Activated CD4-positive, alpha-beta T cell treated with anti-CD3 and anti-CD28 coated beads, Interleukin-2, amount 50 U/mL, for 16 hours (primary cell): Measurements from ENCODE around the gene BEAN1.

Source experiments
- DNase-seq: peaks from one replicate; pipeline ENCODE4 v3.0.0-alpha.2; 2020

Gene BEAN1

DNA sequence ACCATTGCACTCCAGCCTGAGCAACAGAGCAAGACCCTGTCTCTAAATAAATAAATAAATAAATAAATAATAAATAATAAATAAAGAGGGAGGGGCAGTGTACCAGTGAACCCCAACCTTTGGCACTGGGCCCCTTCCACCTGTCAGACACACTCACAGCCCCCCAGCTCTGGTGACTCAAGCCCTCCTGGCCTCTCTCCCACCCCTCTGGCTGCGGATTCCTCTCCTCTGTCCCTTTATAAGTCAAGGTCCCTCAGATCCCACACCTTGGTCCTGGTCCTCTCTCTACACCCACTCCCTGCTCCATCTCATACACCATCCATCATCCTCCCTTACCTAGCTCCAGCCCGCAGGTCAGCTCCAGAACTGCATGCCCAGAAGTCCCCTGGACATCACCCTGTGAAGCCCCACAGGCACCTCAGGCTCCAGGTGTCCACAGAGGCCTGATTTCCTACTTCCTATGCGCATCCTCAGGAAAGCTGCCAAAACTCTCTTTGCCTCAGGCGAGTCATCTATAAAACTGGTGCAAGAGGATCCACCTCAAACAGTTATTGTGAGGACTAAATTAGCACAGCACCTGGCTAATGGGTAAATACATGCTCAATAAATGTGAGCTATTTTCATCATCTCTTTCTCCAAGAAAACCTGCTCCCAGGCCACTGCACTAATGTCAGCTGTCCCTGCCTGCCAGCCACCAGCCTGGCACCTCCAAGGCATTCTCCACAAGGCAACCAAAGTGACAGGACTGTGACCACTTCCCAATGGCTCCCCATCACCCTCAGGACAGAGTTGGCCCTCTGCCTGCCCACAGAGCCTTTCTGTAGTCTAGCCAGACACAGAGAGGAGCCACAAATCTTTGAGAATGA is 46.8 kb downstream of the BEAN1 start:
- no peak for DNase-seq

GRCh38 chr16:66474750-66475199 is 47.7 kb downstream of the BEAN1 start:
- DNase-seq, result peak; percentile 67

GRCh38 chr16:66475232-66475631 is 48.1 kb downstream of the BEAN1 start:
- no peak for DNase-seq

GRCh38 chr16:66476328-66477027 is 49.4 kb downstream of the BEAN1 start:
- DNase-seq, result peak; percentile 40

DNA sequence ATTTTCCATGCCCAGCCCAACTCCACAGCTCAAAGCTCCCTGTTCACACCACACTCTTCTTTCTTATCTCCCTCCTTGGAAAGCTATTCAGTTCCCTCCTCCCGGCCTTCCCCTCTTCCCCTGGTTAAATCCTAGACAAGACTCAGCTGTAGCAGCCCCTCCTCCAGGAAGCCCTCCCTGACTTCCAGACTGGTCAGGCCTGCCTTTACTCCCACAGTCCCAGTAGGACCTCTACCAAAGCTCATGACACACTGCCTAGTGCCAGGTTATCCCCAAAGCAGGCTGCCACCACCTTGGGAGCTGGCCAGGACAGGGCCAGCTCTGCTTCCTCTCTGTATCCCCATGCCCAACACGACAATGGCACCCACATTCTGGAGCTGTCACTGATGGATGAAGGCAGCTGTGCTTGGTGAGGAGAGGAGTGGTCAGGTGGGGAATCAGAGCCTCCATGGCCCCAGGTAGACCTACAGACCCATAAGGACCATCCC is 50.0 kb downstream of the BEAN1 start:
- DNase-seq, result no peak

GRCh38 chr16:66478733-66479511 is 51.8 kb downstream of the BEAN1 start:
- DNase-seq, result peak; percentile 91

DNA sequence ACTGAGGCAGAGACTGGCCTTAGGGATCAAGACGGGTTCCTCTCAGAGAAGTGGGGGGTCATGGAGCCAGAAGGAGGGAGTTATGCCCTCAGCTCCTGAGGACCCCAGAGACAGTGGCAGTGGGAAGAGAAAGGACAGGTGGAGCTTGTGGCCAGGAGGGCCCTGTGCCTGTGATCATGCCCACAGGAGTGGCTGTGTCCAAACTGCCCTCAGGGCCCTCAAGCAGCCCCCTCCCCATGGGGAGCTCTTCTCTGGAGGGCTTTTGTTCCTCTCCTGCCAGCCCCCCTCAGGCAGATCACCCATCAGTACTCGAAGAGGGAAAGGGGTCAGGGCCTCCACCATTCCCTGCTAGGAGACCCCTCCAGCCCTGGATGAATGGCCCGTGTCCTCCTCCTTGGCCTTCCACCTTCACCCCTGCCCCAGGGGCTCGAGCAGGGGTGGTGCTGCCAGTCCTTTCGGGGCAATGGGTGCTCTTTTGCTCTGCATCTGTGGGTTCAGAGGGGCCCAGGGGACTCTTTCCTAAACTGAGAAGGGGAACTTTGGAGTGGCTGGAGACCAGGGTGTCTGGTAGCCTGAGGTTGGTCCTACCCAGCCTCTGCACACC is 52.7 kb downstream of the BEAN1 start:
- no peak for DNase-seq

DNA sequence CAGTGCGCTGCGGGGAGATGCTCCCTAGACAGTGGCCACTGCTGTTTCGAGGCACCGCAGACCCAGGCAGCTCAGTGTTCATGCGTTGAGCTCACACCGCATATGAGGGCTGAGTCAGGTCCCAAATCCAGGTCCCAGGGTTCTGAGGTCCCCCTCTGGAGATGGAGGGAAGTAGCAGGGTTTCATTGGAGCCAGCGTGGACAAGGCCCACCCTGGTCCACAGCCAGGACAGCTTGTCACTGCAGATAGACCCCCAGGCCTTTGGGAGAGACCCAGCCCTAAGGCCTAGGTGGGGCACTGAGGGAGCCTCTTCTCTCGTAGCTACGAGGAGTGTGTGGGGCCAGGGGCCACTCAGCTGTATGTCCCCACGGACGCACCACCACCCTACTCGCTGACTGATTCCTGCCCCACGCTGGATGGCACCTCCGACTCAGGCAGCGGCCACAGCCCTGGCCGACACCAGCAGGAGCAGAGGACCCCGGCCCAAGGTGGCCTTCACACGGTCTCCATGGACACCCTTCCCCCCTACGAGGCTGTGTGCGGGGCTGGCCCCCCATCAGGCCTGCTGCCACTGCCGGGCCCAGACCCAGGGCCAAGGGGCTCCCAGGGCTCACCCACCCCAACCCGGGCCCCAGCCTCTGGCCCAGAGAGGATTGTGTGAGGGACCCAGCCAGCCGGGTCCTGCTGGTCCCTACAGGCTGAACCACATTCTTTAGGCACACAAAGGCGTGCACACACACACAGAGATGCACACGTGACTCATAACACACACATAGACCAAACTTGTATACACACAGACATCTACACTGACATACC is 53.4 kb downstream of the BEAN1 start:
- DNase-seq, result no peak

DNA sequence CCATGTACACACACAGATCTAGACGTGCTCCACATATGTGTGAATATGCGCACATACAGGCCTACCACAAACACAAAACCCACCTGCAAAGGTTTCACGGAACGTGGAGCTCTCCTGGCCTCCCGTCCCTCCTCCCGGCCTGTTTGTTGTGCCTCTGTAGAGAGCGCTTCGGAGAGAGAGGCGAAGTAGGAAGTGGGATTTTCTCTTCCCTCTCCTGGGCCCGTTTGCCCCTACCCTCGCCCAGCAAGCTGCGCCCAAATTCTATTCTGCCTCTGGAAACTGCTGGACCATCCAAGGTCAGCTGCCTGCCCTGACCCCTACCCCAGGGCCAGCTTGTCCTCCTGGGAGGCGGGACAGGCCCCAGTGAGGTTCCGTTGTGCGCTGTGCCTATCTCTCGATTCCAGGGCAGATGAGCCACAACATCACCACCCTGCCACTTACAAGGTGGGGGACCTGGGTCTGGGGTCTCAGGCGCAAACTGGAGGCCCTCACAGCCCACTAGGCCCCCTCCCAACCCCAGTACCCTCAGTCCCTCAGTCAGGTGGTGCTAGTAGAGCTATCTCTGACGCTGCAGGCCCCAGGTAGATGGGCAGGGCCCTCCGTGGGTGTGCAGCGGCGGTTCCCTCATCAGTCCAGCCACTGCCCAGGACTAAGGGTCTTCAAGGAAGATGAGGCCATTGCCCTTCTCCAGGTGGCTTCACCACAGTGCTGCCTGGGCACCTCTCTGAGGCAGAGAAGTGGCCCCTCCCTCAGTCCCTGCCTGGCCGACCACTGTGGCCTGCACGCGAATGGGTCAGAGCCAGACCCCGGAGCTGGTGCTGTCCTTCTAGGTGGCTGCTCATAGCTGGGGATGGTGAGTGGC is 54.2 kb downstream of the BEAN1 start:
- DNase-seq, result no peak

DNA sequence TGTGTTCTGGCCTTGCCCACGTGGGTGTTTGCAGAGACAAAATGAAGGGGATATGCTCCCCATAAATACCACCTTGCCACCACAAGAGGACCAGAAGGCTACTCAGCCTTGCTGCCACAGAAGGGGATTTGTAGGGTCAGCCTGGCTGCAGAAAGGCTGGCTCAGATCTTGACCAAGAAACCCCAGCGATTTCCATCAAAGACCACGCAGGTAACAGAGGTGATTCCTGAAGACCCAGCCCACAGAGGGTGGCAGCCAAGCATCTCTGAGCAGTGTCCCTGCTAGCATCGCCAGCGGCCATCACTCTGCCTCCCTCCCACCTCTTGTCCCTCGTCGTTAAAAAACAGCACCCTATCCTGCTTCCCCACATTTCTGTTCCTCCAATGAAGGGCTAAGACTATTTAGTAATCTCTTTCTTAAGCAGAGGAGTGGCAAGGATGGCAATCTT is 54.9 kb downstream of the BEAN1 start:
- no peak for DNase-seq

- DNase-seq, result peak; percentile 84
Observed at GRCh38 chr16:66483689-66484452, 56.8 kb downstream of the BEAN1 start.

GRCh38 chr16:66484453-66485213 is 57.5 kb downstream of the BEAN1 start:
- DNase-seq, result no peak

DNA sequence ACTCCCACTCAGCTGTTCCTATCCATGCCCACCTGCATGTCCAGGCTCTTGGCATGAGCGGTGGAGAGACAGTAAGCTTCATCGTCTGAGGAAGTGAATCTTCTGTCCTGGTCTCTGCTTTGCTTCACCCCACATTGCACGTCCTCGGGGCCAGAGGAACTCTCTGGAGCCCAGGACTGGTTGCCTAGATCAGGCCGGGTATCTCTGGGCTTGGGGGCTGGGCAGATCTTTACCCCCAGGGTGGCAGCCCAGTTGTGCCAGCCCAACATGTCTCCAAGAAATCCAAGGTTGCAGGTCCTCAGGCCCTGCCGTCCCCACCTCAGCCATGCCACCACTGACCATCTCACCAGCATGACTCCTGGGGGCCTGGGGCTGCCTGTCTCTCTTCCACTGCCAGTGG is 58.3 kb downstream of the BEAN1 start:
- no peak for DNase-seq

DNA sequence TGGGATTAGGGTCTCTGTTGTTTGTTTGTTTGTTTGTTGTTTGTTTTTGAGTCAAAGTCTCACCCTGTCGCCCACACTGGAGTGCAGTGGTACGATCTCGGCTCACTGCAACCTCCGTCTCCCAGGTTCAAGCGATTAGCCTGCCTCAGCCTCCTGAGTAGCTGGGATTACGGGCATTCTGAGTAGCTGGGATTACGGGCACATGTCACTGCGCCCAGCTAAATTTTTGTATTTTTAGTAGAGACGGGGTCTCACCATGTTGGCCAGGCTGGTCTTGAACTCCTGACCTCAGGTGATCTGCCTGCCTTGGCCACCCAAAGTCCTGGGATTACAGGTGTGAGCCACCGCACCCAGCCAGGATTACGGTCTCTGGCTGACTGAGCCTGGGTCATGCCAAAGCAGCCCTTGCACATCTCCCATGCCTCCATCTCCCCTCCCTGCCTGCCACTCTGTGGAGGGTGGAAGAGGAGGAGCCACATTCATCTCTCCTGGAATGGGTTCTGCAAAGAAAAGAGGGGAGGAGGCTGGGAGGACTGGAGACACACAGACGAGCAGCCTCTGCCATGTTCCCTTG is 59.2 kb downstream of the BEAN1 start:
- no peak for DNase-seq

GRCh38 chr16:66486773-66487579 is 59.9 kb downstream of the BEAN1 start:
- DNase-seq, result no peak

DNA sequence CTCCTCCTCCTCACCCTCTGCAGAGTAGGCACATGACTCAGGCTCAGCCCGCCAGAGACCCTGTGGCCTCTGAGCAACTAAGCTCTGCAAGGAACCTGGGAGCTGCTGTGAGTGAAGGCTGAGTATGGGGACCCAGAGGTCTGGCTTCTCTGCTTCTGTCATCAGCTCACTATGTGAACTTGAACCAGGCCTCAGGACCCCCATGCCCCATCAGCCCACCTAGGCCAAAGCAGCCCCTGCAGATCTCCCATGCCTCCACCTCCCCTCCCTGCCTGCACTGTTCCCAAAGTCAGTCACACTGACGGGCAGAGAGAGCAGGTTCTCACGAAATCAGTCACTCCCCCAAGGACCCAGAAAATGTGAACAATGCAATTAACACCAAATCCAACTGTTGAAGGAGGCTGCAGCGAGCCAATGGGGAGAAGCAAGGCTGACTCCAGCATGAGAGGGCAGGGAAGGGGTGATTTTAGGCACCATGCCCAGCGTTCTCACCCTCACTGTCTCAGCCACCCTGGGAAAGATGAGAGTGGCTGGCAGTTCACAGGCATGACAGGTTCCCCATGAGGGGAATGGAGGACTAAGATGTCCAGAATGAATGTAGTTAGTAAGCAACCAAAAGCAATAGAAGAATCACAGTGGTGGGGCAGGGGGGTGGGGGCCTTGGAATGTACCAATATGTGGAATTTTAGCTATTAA is 60.6 kb downstream of the BEAN1 start:
- DNase-seq, result no peak

- DNase-seq, result no peak
Observed at GRCh38 chr16:66488505-66488904, 61.4 kb downstream of the BEAN1 start.
